GM23338 (cell line): Measurements from ENCODE around the gene TRHDE. TPM values are rescaled to one million over a fixed set of nuclear protein-coding genes. Genes with fewer than 3 reads are reported as not detected.

ENCODE experiments used
- ATAC-seq: fragments of 200-7000 bp; cut with Tn5 transposase; 3 replicates; pipeline ENCODE4 v1.9.1; 2020
- DNase-seq: peaks from one replicate; pipeline ENCODE4 v3.0.0-alpha.2; 2015; ENCODE audit warnings: low spot score
- H2AFZ ChIP-seq: fragments of 200-600 bp; sonication (generic); 2 replicates; pipeline ENCODE4 v1.8.0; 2016; ENCODE audit warnings: antibody characterized with exemption, mild to moderate bottlenecking, moderate library complexity
- H3F3A ChIP-seq: fragments of 200-600 bp; sonication (generic); replicated peaks from 2 replicates; pipeline ENCODE4 v1.8.0; 2017; ENCODE audit warnings: antibody characterized with exemption, mixed run types, low read depth
- H3K27ac ChIP-seq: fragments of 200-600 bp; sonication (generic); 2 replicates; pipeline ENCODE4 v1.6.1; 2016; ENCODE audit warnings: low read depth
- H3K27me3 ChIP-seq: fragments of 200-600 bp; sonication (generic); 2 replicates; pipeline ENCODE4 v1.8.0; 2016; ENCODE audit warnings: mild to moderate bottlenecking, mixed run types, moderate library complexity; ENCODE audit not compliant: insufficient read depth
- H3K36me3 ChIP-seq: fragments of 200-600 bp; sonication (generic); 2 replicates; pipeline ENCODE4 v1.8.0; 2016; ENCODE audit warnings: mild to moderate bottlenecking; ENCODE audit not compliant: insufficient read depth
- H3K4me1 ChIP-seq: fragments of 200-600 bp; sonication (generic); 2 replicates; pipeline ENCODE4 v1.8.0; 2016; ENCODE audit warnings: mild to moderate bottlenecking, moderate library complexity; ENCODE audit not compliant: insufficient read depth
- H3K4me2 ChIP-seq: fragments of 200-600 bp; sonication (generic); 2 replicates; pipeline ENCODE4 v1.7.1; 2017; ENCODE audit warnings: mixed run types
- H3K4me3 ChIP-seq: fragments of 200-600 bp; sonication (generic); 2 replicates; pipeline ENCODE4 v1.6.1; 2016; ENCODE audit warnings: mixed run types
- H3K79me2 ChIP-seq: fragments of 200-600 bp; sonication (generic); replicated peaks from 2 replicates; pipeline ENCODE4 v1.8.0; 2017; ENCODE audit warnings: mild to moderate bottlenecking; ENCODE audit not compliant: insufficient read depth
- H3K9me2 ChIP-seq: fragments of 200-600 bp; sonication (generic); 2 replicates; pipeline ENCODE4 v1.8.0; 2017; ENCODE audit not compliant: insufficient read depth
- H4K20me1 ChIP-seq: fragments of 200-600 bp; sonication (generic); replicated peaks from 2 replicates; pipeline ENCODE4 v1.8.0; 2017; ENCODE audit warnings: mild to moderate bottlenecking; ENCODE audit not compliant: insufficient read depth
- H3K27ac Mint-ChIP-seq: 2 replicates; pipeline ENCODE4 v1.8.0; 2020; ENCODE audit warnings: inconsistent platforms, mild to moderate bottlenecking, moderate library complexity, mixed read lengths
- H3K27me3 Mint-ChIP-seq: 3 replicates; pipeline ENCODE4 v1.8.0; 2022; ENCODE audit warnings: low read depth, mild to moderate bottlenecking, moderate library complexity, mixed read lengths, inconsistent platforms; ENCODE audit not compliant: insufficient read depth, poor library complexity
- H3K36me3 Mint-ChIP-seq: 3 replicates; pipeline ENCODE4 v1.8.0; 2021; ENCODE audit warnings: low read depth, mild to moderate bottlenecking, inconsistent platforms, moderate library complexity, mixed read lengths
- H3K4me1 Mint-ChIP-seq: 3 replicates; pipeline ENCODE4 v1.8.0; 2020; ENCODE audit warnings: mild to moderate bottlenecking, inconsistent platforms, mixed read lengths
- H3K4me3 Mint-ChIP-seq: 3 replicates; pipeline ENCODE4 v1.8.0; 2021; ENCODE audit warnings: moderate library complexity, mild to moderate bottlenecking, inconsistent platforms, mixed read lengths
- H3K9me3 Mint-ChIP-seq: 3 replicates; pipeline ENCODE4 v1.8.0; 2020; ENCODE audit warnings: moderate library complexity, mild to moderate bottlenecking, inconsistent platforms, mixed read lengths
- CREB1 ChIP-seq: fragments of 250-450 bp; sonication (Bioruptor Pico); IDR thresholded peaks from 2 replicates; pipeline ENCODE4 v1.5.0; 2020; ENCODE audit warnings: low read depth, mild to moderate bottlenecking, moderate library complexity
- CTCF ChIP-seq, 2 experiments: fragments of 200-600 bp in 1 of 2; sonication (generic) in 1 of 2; conservative IDR thresholded peaks; 2 replicates each; pipeline versions ENCODE4 v1.5.1 to v1.6.1; 2016 to 2017; ENCODE audit warnings: antibody characterized with exemption in 2 of 2, low read depth in 2 of 2, mild to moderate bottlenecking in 2 of 2, moderate library complexity in 1 of 2
- EZH2 ChIP-seq: fragments of 200-600 bp; sonication (generic); IDR thresholded peaks from one replicate; pipeline ENCODE4 v1.8.0; 2017; ENCODE audit warnings: antibody characterized with exemption, mild to moderate bottlenecking, low read depth; ENCODE audit not compliant: unreplicated experiment
- EZH2phosphoT487 ChIP-seq: fragments of 200-600 bp; sonication (generic); IDR thresholded peaks from one replicate; pipeline ENCODE4 v1.8.1; 2018; ENCODE audit warnings: antibody characterized with exemption; ENCODE audit not compliant: unreplicated experiment
- JUNB ChIP-seq: IDR thresholded peaks from one replicate; pipeline ENCODE4 v1.6.1; 2016; ENCODE audit warnings: antibody characterized with exemption; ENCODE audit not compliant: unreplicated experiment
- NANOG ChIP-seq: IDR thresholded peaks from 2 replicates; pipeline ENCODE4 v1.6.1; 2016; ENCODE audit warnings: antibody characterized with exemption, borderline replicate concordance
- POLR2AphosphoS5 ChIP-seq: IDR thresholded peaks from 2 replicates; pipeline ENCODE4 v1.6.1; 2016; ENCODE audit warnings: antibody characterized with exemption, low read depth
- STAT1 ChIP-seq: IDR thresholded peaks from one replicate; pipeline ENCODE4 v1.6.1; 2016; ENCODE audit warnings: antibody characterized with exemption; ENCODE audit not compliant: unreplicated experiment
- ZNF114 ChIP-seq: fragments of 250-450 bp; sonication (Bioruptor Pico); IDR thresholded peaks from 2 replicates; pipeline ENCODE4 v1.5.0; 2020; ENCODE audit warnings: mild to moderate bottlenecking, moderate library complexity
- ZNF331 ChIP-seq: fragments of 250-450 bp; sonication (Bioruptor Pico); IDR thresholded peaks from 2 replicates; pipeline ENCODE4 v1.5.0; 2020; ENCODE audit warnings: low read depth, mild to moderate bottlenecking, moderate library complexity
- ZNF462 ChIP-seq: fragments of 250-450 bp; sonication (Bioruptor Pico); IDR thresholded peaks from 2 replicates; pipeline ENCODE4 v1.5.0; 2020; ENCODE audit warnings: mild to moderate bottlenecking, moderate library complexity
- polyA plus RNA-seq: library from polyadenylated mRNA; unstranded; fragments of >200 nt; fragmentation: Nextera tagmentation; extraction: Ambion mirVana; gene quantifications from 2 replicates; pipeline ENCODE4 v1.2.1, GENCODE V29; 2016
- total RNA-seq: library from RNA; depleted of rRNA; stranded (reverse); fragments of >200 nt; shearing (Covaris generic); gene quantifications from 2 replicates; pipeline ENCODE4 v1.2.3, GENCODE V29; 2014

Gene TRHDE
- total and polyA plus RNA-seq, 2 experiments from 2014 or later, result 1.3 to 7.7 TPM

- no peak for TF ChIP-seq ZNF331 (CRISPR knock-in tag)
These were observed 32.6 kb downstream of the TRHDE start (continued) for GRCh38 chr12:72304751-72305150.

- H3K79me2 ChIP-seq, result no peaks in the 10 kb centered on the region
- H3F3A ChIP-seq, result no peaks in the 10 kb centered on the region
- no peak overlapping the region for H2AFZ ChIP-seq
- no peaks in the 10 kb centered on the region for H3K27me3 ChIP-seq
- no peak overlapping the region for H3K27ac ChIP-seq
- ATAC-seq (no peak), DNase-seq (no peak)
- TF ChIP-seq POLR2AphosphoS5 (no peak), CREB1 (CRISPR knock-in tag) (no peak), EZH2 (no peak), ZNF331 (CRISPR knock-in tag) (no peak), NANOG (no peak), CTCF (conservative IDR thresholded peaks at IDR 0.05; ENCODE audit: low read depth in 2 of 2) (no peak)
- Mint-ChIP-seq H3K9me3 (no peaks in the 10 kb centered on the region; the same call in 2 of the 3 replicates), H3K27ac (no peak overlapping the region), H3K36me3 (no peaks in the 10 kb centered on the region), H3K27me3 (no peaks in the 10 kb centered on the region), H3K4me1 (peaks cover 2% of the 10 kb centered on the region; the same call in 1 of the 3 replicates), H3K4me3 (no peak overlapping the region)
- H4K20me1 ChIP-seq, result no peaks in the 10 kb centered on the region
- no peaks in the 10 kb centered on the region for H3K36me3 ChIP-seq
- no peak overlapping the region for H3K4me3 ChIP-seq
- no peaks in the 10 kb centered on the region for H3K9me2 ChIP-seq
- no peaks in the 10 kb centered on the region for H3K4me1 ChIP-seq
- no peak overlapping the region for H3K4me2 ChIP-seq
These were observed 35.1 kb downstream of the TRHDE start for GRCh38 chr12:72307229-72307628.

GRCh38 chr12:72311946-72312345 lies 39.8 kb downstream of the TRHDE start:
- H3K27ac Mint-ChIP-seq, result no peak overlapping the region
- no peaks in the 10 kb centered on the region for H3K36me3 Mint-ChIP-seq
- no peaks in the 10 kb centered on the region for H4K20me1 ChIP-seq
- no peaks in the 10 kb centered on the region for H3K4me1 Mint-ChIP-seq
- H3K36me3 ChIP-seq, result no peaks in the 10 kb centered on the region
- H3K9me2 ChIP-seq, result no peaks in the 10 kb centered on the region
- no peak overlapping the region for H3K4me2 ChIP-seq
- peaks cover 7% of the 10 kb centered on the region for H3K4me1 ChIP-seq
- H3K27me3 Mint-ChIP-seq, result no peaks in the 10 kb centered on the region
- H3K27ac ChIP-seq, result no peak overlapping the region
- TF ChIP-seq ZNF462 (no peak), CTCF (conservative IDR thresholded peaks at IDR 0.05; ENCODE audit: low read depth in 2 of 2) (no peak), EZH2phosphoT487 (no peak), EZH2 (no peak), JUNB (no peak), ZNF114 (no peak), STAT1 (no peak)
- DNase-seq (no peak), ATAC-seq (no peak)
- no peaks in the 10 kb centered on the region for H3F3A ChIP-seq
- no peaks in the 10 kb centered on the region for H3K27me3 ChIP-seq
- no peak overlapping the region for H3K4me3 Mint-ChIP-seq
- H3K9me3 Mint-ChIP-seq, result no peaks in the 10 kb centered on the region
- no peak overlapping the region for H2AFZ ChIP-seq
- no peak overlapping the region for H3K4me3 ChIP-seq
- H3K79me2 ChIP-seq, result no peaks in the 10 kb centered on the region
